ENCODE results near the gene PLPPR2. TPM values are rescaled to one million over a fixed set of nuclear protein-coding genes. Genes with fewer than 3 reads are reported as not detected.

Gene PLPPR2
- total RNA-seq, 1 donor from 2014 or later = 10.6 TPM

DNA sequence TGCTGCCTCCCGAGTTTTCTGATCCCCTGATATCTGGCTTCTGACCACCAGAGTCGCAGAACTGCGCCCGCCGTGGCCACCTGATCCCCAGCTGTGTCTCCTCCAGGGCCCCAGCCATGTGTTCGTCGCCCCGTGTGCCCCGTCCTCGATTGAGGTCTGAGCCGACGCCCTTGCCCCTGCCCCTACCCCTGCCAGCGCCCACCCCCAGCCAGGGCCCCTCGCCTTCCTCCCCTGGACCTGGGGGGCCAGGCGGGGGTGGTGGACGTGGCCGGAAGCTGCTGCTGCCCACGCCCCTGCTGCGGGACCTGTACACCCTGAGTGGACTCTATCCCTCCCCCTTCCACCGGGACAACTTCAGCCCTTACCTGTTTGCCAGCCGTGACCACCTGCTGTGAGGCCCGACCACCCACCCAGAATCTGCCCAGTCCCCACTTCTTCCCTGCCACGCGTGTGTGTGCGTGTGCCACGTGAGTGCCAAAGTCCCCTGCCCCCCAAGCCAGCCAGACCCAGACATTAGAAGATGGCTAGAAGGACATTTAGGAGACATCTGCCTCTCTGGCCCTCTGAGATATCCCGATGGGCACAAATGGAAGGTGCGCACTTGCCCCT, 9.2 kb downstream of the PLPPR2 start:
- no peak for TF ChIP-seq CTCF (IDR thresholded peaks at IDR 0.05; ENCODE audit: borderline replicate concordance)
- Histone ChIP-seq H3K9me3 (replicated peaks) (no peaks in the 10 kb centered on the region), H3K36me3 (peaks cover 41% of the 10 kb centered on the region), H3K27me3 (ENCODE audit: low read depth) (no peaks in the 10 kb centered on the region), H3K4me1 (peaks cover 8% of the 10 kb centered on the region), H3K27ac (replicated peaks) (no peak overlapping the region), H3K4me3 (no peak overlapping the region)
- intact Hi-C loops (cut with micrococcal nuclease) = no loop called here
- DNase-seq = no peak

- Histone ChIP-seq H3K27ac (replicated peaks) (no peak overlapping the region), H3K4me3 (no peak overlapping the region), H3K27me3 (ENCODE audit: low read depth) (no peaks in the 10 kb centered on the region), H3K9me3 (replicated peaks) (no peaks in the 10 kb centered on the region), H3K36me3 (peaks cover 35% of the 10 kb centered on the region), H3K4me1 (peaks cover 8% of the 10 kb centered on the region)
- no peak for TF ChIP-seq CTCF (IDR thresholded peaks at IDR 0.05; ENCODE audit: borderline replicate concordance)
- DNase-seq = no peak
- intact Hi-C loops (cut with micrococcal nuclease) = no loop called here
These were observed 9.7 kb downstream of the PLPPR2 start for GRCh38 chr19:11364935-11365334.

DNA sequence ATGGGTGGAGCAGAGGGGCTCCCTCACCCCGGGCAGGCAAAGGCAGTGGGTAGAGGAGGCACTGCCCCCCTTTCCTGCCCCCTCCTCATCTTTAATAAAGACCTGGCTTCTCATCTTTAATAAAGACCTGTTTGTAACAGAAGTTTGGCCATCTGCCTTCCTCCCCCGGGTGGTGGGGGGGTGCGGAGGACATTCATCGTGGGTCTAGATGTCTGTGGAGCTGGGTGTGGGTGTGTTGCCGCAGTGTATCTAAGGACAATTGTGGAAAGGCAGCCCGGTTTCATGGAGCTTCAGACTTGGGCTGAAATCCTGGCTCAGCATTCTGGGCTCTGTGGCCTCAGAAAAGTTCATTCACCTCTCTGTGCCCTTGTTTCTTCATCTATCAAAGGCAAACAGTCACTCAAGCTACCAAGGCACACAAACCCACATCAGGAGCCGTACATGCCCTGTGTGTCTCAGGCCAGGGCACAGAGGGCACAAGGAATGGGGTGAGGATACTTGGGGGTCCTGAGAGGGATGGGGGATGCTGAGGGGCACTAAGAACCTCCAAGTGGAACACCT, 10.4 kb downstream of the PLPPR2 start:
- H3K9me3 ChIP-seq (replicated peaks) = no peaks in the 10 kb centered on the region
- intact Hi-C loops (cut with micrococcal nuclease) = no loop called here
- no peak for TF ChIP-seq CTCF (IDR thresholded peaks at IDR 0.05; ENCODE audit: borderline replicate concordance)
- peaks cover 29% of the 10 kb centered on the region for H3K36me3 ChIP-seq
- no peak for DNase-seq
- no peak overlapping the region for H3K27ac ChIP-seq (replicated peaks)
- H3K27me3 ChIP-seq (ENCODE audit: low read depth) = no peaks in the 10 kb centered on the region
- H3K4me1 ChIP-seq = peaks cover 8% of the 10 kb centered on the region
- no peak overlapping the region for H3K4me3 ChIP-seq

DNA sequence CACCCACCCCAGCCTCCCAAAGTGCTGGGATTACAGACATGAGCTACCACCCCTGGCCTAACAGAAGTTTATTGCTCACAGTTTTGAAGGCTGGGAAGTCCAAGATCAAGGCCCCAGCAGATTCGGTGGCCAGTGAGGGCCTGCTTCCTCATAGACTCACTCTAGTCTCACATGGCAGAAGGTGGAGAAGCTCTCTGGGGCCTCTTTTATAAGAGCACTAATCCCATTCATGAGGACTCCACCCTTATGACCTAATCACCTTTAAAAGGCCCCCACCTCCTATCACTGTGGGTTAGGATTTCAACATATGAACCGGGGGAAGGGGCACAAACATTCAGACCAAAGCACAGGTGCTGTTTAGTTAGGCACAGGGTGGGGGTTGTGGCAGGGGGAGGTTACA, 12.3 kb downstream of the PLPPR2 start:
- H3K4me3 ChIP-seq = no peak overlapping the region
- H3K4me1 ChIP-seq = no peaks in the 10 kb centered on the region
- H3K36me3 ChIP-seq = peaks cover 17% of the 10 kb centered on the region
- no peak for TF ChIP-seq CTCF (IDR thresholded peaks at IDR 0.05; ENCODE audit: borderline replicate concordance)
- H3K27ac ChIP-seq (replicated peaks) = no peak overlapping the region
- intact Hi-C loops (cut with micrococcal nuclease) = no loop called here
- no peaks in the 10 kb centered on the region for H3K27me3 ChIP-seq (ENCODE audit: low read depth)
- DNase-seq = no peak
- H3K9me3 ChIP-seq (replicated peaks) = no peaks in the 10 kb centered on the region

GRCh38 chr19:11370744-11371143, 15.5 kb downstream of the PLPPR2 start:
- Histone ChIP-seq H3K27ac (replicated peaks) (no peak overlapping the region), H3K36me3 (no peaks in the 10 kb centered on the region), H3K27me3 (ENCODE audit: low read depth) (no peaks in the 10 kb centered on the region), H3K4me3 (no peak overlapping the region), H3K9me3 (replicated peaks) (no peaks in the 10 kb centered on the region), H3K4me1 (peaks cover 15% of the 10 kb centered on the region)
- DNase-seq = no peak
- TF ChIP-seq CTCF (IDR thresholded peaks at IDR 0.05; ENCODE audit: borderline replicate concordance) = no peak
- intact Hi-C loops (cut with micrococcal nuclease) = no loop called here

All from left ventricle myocardium inferior (tissue), 1 donor.